ENCODE measurements around the gene ABCG8. TPM values are rescaled to one million over a fixed set of nuclear protein-coding genes. Genes with fewer than 3 reads are reported as not detected.

ABCG8 gene
- total and polyA plus RNA-seq, 2 donors (not counting 3 experiments of a cell fraction or from before 2014, with no cell fraction given), result not detected

GRCh38 chr2:43803113-43803512, 35.7 kb upstream of the ABCG8 start:
- FAIRE-seq (no peak), DNase-seq (ENCODE audit: low read depth, low spot score) (no peak)
- TF ChIP-seq MAX (IDR thresholded peaks at IDR 0.05; ENCODE audit: insufficient read depth, insufficient read length) (no peak), POLR2AphosphoS5 (IDR thresholded peaks at IDR 0.05; ENCODE audit: insufficient read depth, low read depth, low read length) (no peak), EZH2 (IDR thresholded peaks at IDR 0.05; ENCODE audit: borderline replicate concordance, low read depth, low read length, severe bottlenecking) (no peak)
- H4K20me1 ChIP-seq (replicated peaks; ENCODE audit: control insufficient read depth, extremely low read depth, insufficient read depth, low read length), result no peaks in the 10 kb centered on the region
- BruUV-seq (replicated peaks), result no TSS peak
- no peaks in the 10 kb centered on the region for H3K27me3 ChIP-seq (ENCODE audit: control insufficient read depth in 2 of 2, insufficient read depth in 2 of 2, low read length in 2 of 2)
- H3K36me3 ChIP-seq (ENCODE audit: control insufficient read depth in 2 of 2, extremely low read depth in 1 of 2, insufficient read depth in 2 of 2, low read length in 2 of 2), result no peaks in the 10 kb centered on the region
- no peak overlapping the region for H3K27ac ChIP-seq (ENCODE audit: insufficient read depth, low read depth, low read length)
- no peaks in the 10 kb centered on the region for H3K9me1 ChIP-seq (replicated peaks; ENCODE audit: control insufficient read depth, extremely low read depth, insufficient read depth, low read length)
- H3K79me2 ChIP-seq (ENCODE audit: control insufficient read depth, insufficient read depth, low read length), result no peaks in the 10 kb centered on the region
- H3K4me3 ChIP-seq (replicated peaks in 1 of 3; ENCODE audit: insufficient read depth in 1 of 3, low read depth in 1 of 3, low read length in 3 of 3), result no peak overlapping the region
- intact Hi-C loops (cut with micrococcal nuclease), result no loop called here
- POLR2A ChIA-PET, result no interaction called here
- H3K9me3 ChIP-seq (replicated peaks; ENCODE audit: control insufficient read depth, insufficient read depth, low read length), result no peaks in the 10 kb centered on the region
- H3K9ac ChIP-seq (replicated peaks; ENCODE audit: extremely low read depth, insufficient read depth, low read length), result no peak overlapping the region
- CTCF ChIA-PET, result no interaction called here
- dilution Hi-C loops (cut with MboI; ENCODE audit: extremely low pct_ligation_motif_present, low sequenced_read_pairs), result no loop called here
- H3K4me2 ChIP-seq (ENCODE audit: insufficient read depth, low read length), result no peak overlapping the region
- no peaks in the 10 kb centered on the region for H3K4me1 ChIP-seq (ENCODE audit: control insufficient read depth, extremely low read depth, insufficient read depth, low read length)
- H2AFZ ChIP-seq (ENCODE audit: low read depth, low read length), result no peak overlapping the region

- TF ChIP-seq JUN (IDR thresholded peaks at IDR 0.05; ENCODE audit: borderline replicate concordance, insufficient read depth, insufficient read length, low read depth) (no peak), EZH2 (IDR thresholded peaks at IDR 0.05; ENCODE audit: borderline replicate concordance, low read depth, low read length, severe bottlenecking) (no peak)
- CTCF ChIA-PET, result interaction anchor here (1.6 kb wide), 1 partner anchor 9 kb away, joined by 5 read pairs; no protein-coding TSS in a partner anchor
Measured at GRCh38 chr2:43806719-43807031, 32.1 kb upstream of the ABCG8 start.

More at GRCh38 chr2:43806719-43807031, 32.1 kb upstream of the ABCG8 start:
- no peaks in the 10 kb centered on the region for H3K27me3 ChIP-seq (ENCODE audit: control insufficient read depth in 2 of 2, insufficient read depth in 2 of 2, low read length in 2 of 2)
- BruUV-seq (replicated peaks), result no TSS peak
- no peaks in the 10 kb centered on the region for H3K79me2 ChIP-seq (ENCODE audit: control insufficient read depth, insufficient read depth, low read length)
- intact Hi-C loops (cut with micrococcal nuclease), result no loop called here
- no peak overlapping the region for H3K9ac ChIP-seq (replicated peaks; ENCODE audit: extremely low read depth, insufficient read depth, low read length)
- H3K9me1 ChIP-seq (replicated peaks; ENCODE audit: control insufficient read depth, extremely low read depth, insufficient read depth, low read length), result no peaks in the 10 kb centered on the region
- POLR2A ChIA-PET, result no interaction called here
- no peak overlapping the region for H3K4me2 ChIP-seq (ENCODE audit: insufficient read depth, low read length)
- no peaks in the 10 kb centered on the region for H3K9me3 ChIP-seq (replicated peaks; ENCODE audit: control insufficient read depth, insufficient read depth, low read length)
- DNase-seq (ENCODE audit: low read depth, low spot score) (no peak), FAIRE-seq (no peak)
- no peaks in the 10 kb centered on the region for H3K4me1 ChIP-seq (ENCODE audit: control insufficient read depth, extremely low read depth, insufficient read depth, low read length)
- no peak overlapping the region for H3K4me3 ChIP-seq (replicated peaks in 1 of 3; ENCODE audit: insufficient read depth in 1 of 3, low read depth in 1 of 3, low read length in 3 of 3)
- H4K20me1 ChIP-seq (replicated peaks; ENCODE audit: control insufficient read depth, extremely low read depth, insufficient read depth, low read length), result no peaks in the 10 kb centered on the region
- no peak overlapping the region for H3K27ac ChIP-seq (ENCODE audit: insufficient read depth, low read depth, low read length)
- no peak overlapping the region for H2AFZ ChIP-seq (ENCODE audit: low read depth, low read length)
- dilution Hi-C loops (cut with MboI; ENCODE audit: extremely low pct_ligation_motif_present, low sequenced_read_pairs), result no loop called here
- H3K36me3 ChIP-seq (ENCODE audit: control insufficient read depth in 2 of 2, extremely low read depth in 1 of 2, insufficient read depth in 2 of 2, low read length in 2 of 2), result no peaks in the 10 kb centered on the region
